IMR-90 (cell line): ENCODE results near the gene RPN2. TPM values are rescaled to one million over a fixed set of nuclear protein-coding genes. Genes with fewer than 3 reads are reported as not detected.

Experiments
- ATAC-seq: fragments of 200-7000 bp; cut with Tn5 transposase; 2 replicates; pipeline ENCODE4 v1.9.1; 2020; ENCODE audit warnings: low read depth, mild to moderate bottlenecking, moderate library complexity
- BruUV-seq: library from RNA; stranded (reverse); fragments of 400-500 nt; replicated peaks from 2 replicates; lab custom pipeline; 2021; lab: Mats Ljungman, UMichigan
- CTCF ChIA-PET: fragments of 300-600 bp; formaldehyde crosslinking; extraction: SDS; loops from one replicate; lab custom pipeline; 2021; ENCODE audit warnings: antibody characterized with exemption; lab: Yijun Ruan, JAX
- POLR2A ChIA-PET: fragments of 300-600 bp; sonication (Branson Sonifier 250); formaldehyde crosslinking; loops from one replicate; lab custom pipeline; 2022; ENCODE audit warnings: antibody characterized with exemption; ENCODE audit not compliant: unreplicated experiment; lab: Charles Lee
- DNase-seq: peaks from one replicate; pipeline ENCODE4 v3.0.0; 2013
- H2AFZ ChIP-seq: replicated peaks from 2 replicates; pipeline ENCODE3; 2013; ENCODE audit warnings: low read length, mild to moderate bottlenecking; ENCODE audit not compliant: poor library complexity
- H2AK5ac ChIP-seq: 2 replicates; pipeline ENCODE4 v1.6.1; 2013; ENCODE audit warnings: low read depth, low read length, inconsistent platforms
- H2AK9ac ChIP-seq: replicated peaks from 2 replicates; pipeline ENCODE3; 2013; ENCODE audit warnings: mild to moderate bottlenecking, low read depth, low read length, moderate library complexity; ENCODE audit not compliant: poor library complexity
- H2BK120ac ChIP-seq: 2 replicates; pipeline ENCODE4 v1.6.1; 2013; ENCODE audit warnings: low read depth, low read length, inconsistent platforms
- H2BK15ac ChIP-seq: 3 replicates; pipeline ENCODE4 v1.6.1; 2013; ENCODE audit warnings: low read depth, low read length, inconsistent platforms
- H2BK20ac ChIP-seq: 2 replicates; pipeline ENCODE4 v1.6.1; 2013; ENCODE audit warnings: low read depth, mild to moderate bottlenecking, inconsistent platforms, low read length, moderate library complexity
- H2BK5ac ChIP-seq: 2 replicates; pipeline ENCODE4 v1.6.1; 2013; ENCODE audit warnings: mild to moderate bottlenecking, low read depth, low read length, inconsistent platforms; ENCODE audit not compliant: poor library complexity, severe bottlenecking
- H3K14ac ChIP-seq: replicated peaks from 2 replicates; pipeline ENCODE4 v1.6.1; 2013; ENCODE audit warnings: low read depth, low read length, inconsistent platforms
- H3K18ac ChIP-seq: 2 replicates; pipeline ENCODE4 v1.6.1; 2013; ENCODE audit warnings: low read depth, low read length, control low read depth
- H3K23ac ChIP-seq: 2 replicates; pipeline ENCODE4 v1.6.1; 2013; ENCODE audit warnings: low read depth, low read length, inconsistent platforms
- H3K27ac ChIP-seq: 2 replicates; pipeline ENCODE4 v1.5.1; 2013; ENCODE audit warnings: mild to moderate bottlenecking, control low read depth, low read length; ENCODE audit not compliant: insufficient read depth
- H3K27me3 ChIP-seq: 2 replicates; pipeline ENCODE4 v1.6.1; 2013; ENCODE audit warnings: low read length; ENCODE audit not compliant: control insufficient read depth, insufficient read depth
- H3K36me3 ChIP-seq: 2 replicates; pipeline ENCODE4 v1.6.1; 2013; ENCODE audit warnings: low read length, mixed read lengths; ENCODE audit not compliant: control insufficient read depth, insufficient read depth
- H3K4ac ChIP-seq: 2 replicates; pipeline ENCODE4 v1.6.1; 2013; ENCODE audit warnings: low read depth, low read length, inconsistent platforms
- H3K4me1 ChIP-seq: 2 replicates; pipeline ENCODE4 v1.6.1; 2013; ENCODE audit warnings: low read length, mixed read lengths; ENCODE audit not compliant: control insufficient read depth, insufficient read depth
- H3K4me2 ChIP-seq: 2 replicates; pipeline ENCODE4 v1.6.1; 2013; ENCODE audit warnings: low read depth, mild to moderate bottlenecking, control low read depth, low read length, moderate library complexity
- H3K4me3 ChIP-seq: 2 replicates; pipeline ENCODE4 v1.5.1; 2013; ENCODE audit warnings: low read depth, mild to moderate bottlenecking, control low read depth, low read length, moderate library complexity; ENCODE audit not compliant: insufficient read depth
- H3K56ac ChIP-seq: 2 replicates; pipeline ENCODE4 v1.6.1; 2013; ENCODE audit warnings: low read length, inconsistent platforms; ENCODE audit not compliant: insufficient read depth; ENCODE audit errors: extremely low read depth
- H3K79me1 ChIP-seq, 2 experiments: 2 replicates each; pipeline ENCODE4 v1.6.1; 2013; ENCODE audit warnings: low read length in 2 of 2, inconsistent platforms in 1 of 2, low read depth in 1 of 2
- H3K9ac ChIP-seq: 2 replicates; pipeline ENCODE4 v1.6.1; 2013; ENCODE audit warnings: low read depth, low read length, control low read depth
- H3K9me1 ChIP-seq: 2 replicates; pipeline ENCODE4 v1.6.1; 2013; ENCODE audit warnings: low read length, inconsistent platforms; ENCODE audit not compliant: insufficient read depth
- H3K9me3 ChIP-seq: 2 replicates; pipeline ENCODE4 v1.6.1; 2013; ENCODE audit warnings: low read length; ENCODE audit not compliant: control insufficient read depth, insufficient read depth
- H4K20me1 ChIP-seq: 2 replicates; pipeline ENCODE4 v1.6.1; 2013; ENCODE audit warnings: low read length, inconsistent platforms; ENCODE audit not compliant: insufficient read depth
- H4K5ac ChIP-seq: 2 replicates; pipeline ENCODE4 v1.6.1; 2013; ENCODE audit warnings: mild to moderate bottlenecking, low read depth, low read length, control low read depth
- H4K8ac ChIP-seq, 2 experiments: 2 replicates each; pipeline ENCODE4 v1.6.1; 2013; ENCODE audit warnings: low read depth in 2 of 2, low read length in 2 of 2, control low read depth in 1 of 2, inconsistent platforms in 1 of 2
- H4K91ac ChIP-seq: 2 replicates; pipeline ENCODE4 v1.6.1; 2013; ENCODE audit warnings: low read depth, low read length, inconsistent platforms; ENCODE audit not compliant: insufficient read depth
- CHD1 ChIP-seq: IDR thresholded peaks from 2 replicates; pipeline ENCODE4 v1.6.1; 2012; ENCODE audit warnings: low read depth, low read length, improper control_type of control experiment
- FOS ChIP-seq: fragments of 150-350 bp; IDR thresholded peaks from 2 replicates; pipeline ENCODE4 v1.6.1; 2016; ENCODE audit warnings: low read depth, low read length
- MAFK ChIP-seq: IDR thresholded peaks from 2 replicates; pipeline ENCODE4 v1.6.1; 2012; ENCODE audit warnings: low read depth, low read length, improper control_type of control experiment
- MAZ ChIP-seq: IDR thresholded peaks from 2 replicates; pipeline ENCODE4 v1.6.1; 2012; ENCODE audit warnings: low read depth, mild to moderate bottlenecking, low read length, improper control_type of control experiment, moderate library complexity, borderline replicate concordance
- MXI1 ChIP-seq: IDR thresholded peaks from 2 replicates; pipeline ENCODE4 v1.6.1; 2012; ENCODE audit warnings: low read depth, mild to moderate bottlenecking, low read length, moderate library complexity, borderline replicate concordance
- NFE2L2 ChIP-seq: fragments of 150-350 bp; IDR thresholded peaks from 2 replicates; pipeline ENCODE4 v1.6.1; 2016; ENCODE audit warnings: low read depth, mild to moderate bottlenecking, low read length
- POLR2A ChIP-seq: IDR thresholded peaks from 2 replicates; pipeline ENCODE4 v1.6.1; 2012; ENCODE audit warnings: mild to moderate bottlenecking, low read depth, low read length
- RAD21 ChIP-seq: IDR thresholded peaks from 2 replicates; pipeline ENCODE4 v1.6.1; 2012; ENCODE audit warnings: low read length, improper control_type of control experiment
- RFX5 ChIP-seq: IDR thresholded peaks from 2 replicates; pipeline ENCODE4 v1.8.0; 2012; ENCODE audit warnings: low read depth, mild to moderate bottlenecking, low read length, moderate library complexity
- SMC3 ChIP-seq: fragments of 150-350 bp; IDR thresholded peaks from 2 replicates; pipeline ENCODE4 v1.6.1; 2016; ENCODE audit warnings: low read depth, mild to moderate bottlenecking, antibody characterized with exemption, low read length, moderate library complexity
- WGBS, 2 experiments: methylation state at CpG; one replicate each; pipeline versions ENCODE4 v1.1.5 to v1.1.7; 2013; ENCODE audit warnings: missing lambda C conversion rate in 2 of 2; ENCODE audit not compliant: insufficient read length in 1 of 2; ENCODE audit errors: extremely low coverage in 2 of 2; 5-methylcytosine and 5-hydroxymethylcytosine counted together
- dilution Hi-C: fragments of 300-500 bp; cut with HindIII; formaldehyde crosslinking; loops from one replicate; pipeline ENCODE4 v1.14.3; 2018; ENCODE audit warnings: low sequenced_read_pairs; ENCODE audit not compliant: unreplicated experiment
- in situ Hi-C: fragments of 300-500 bp; cut with MboI; formaldehyde crosslinking; loops from 3 replicates; pipeline ENCODE4 v1.14.3; 2019; ENCODE audit warnings: low sequenced_read_pairs, inconsistent platforms, mixed read lengths
- intact Hi-C: fragments of 100-400 bp; cut with micrococcal nuclease; formaldehyde crosslinking; loops from 2 replicates; pipeline ENCODE4 v1.10.0; 2022
- polyA plus RNA-seq, 3 experiments: library from polyadenylated mRNA; depleted of rRNA; stranded (reverse); fragments of >200 nt; gene quantifications; 2 replicates each; pipeline ENCODE4 v1.2.3, GENCODE V29; 2012; ENCODE audit warnings: low replicate concordance in 1 of 3
- total RNA-seq: library from RNA; depleted of rRNA; stranded (reverse); fragments of >200 nt; gene quantifications from 2 replicates; pipeline ENCODE4 v1.2.3, GENCODE V29; 2012
- TF ChIP-seq, protein P1 (sequence below): fragments of 150-350 bp; IDR thresholded peaks from 2 replicates; pipeline ENCODE4 v1.6.1; 2016; ENCODE audit warnings: low read depth, mild to moderate bottlenecking, low read length, moderate library complexity, borderline replicate concordance
- TF ChIP-seq, protein P2 (sequence below): conservative IDR thresholded peaks from 2 replicates; pipeline ENCODE4 v1.5.1; 2012; ENCODE audit warnings: mild to moderate bottlenecking, low read depth, low read length, improper control_type of control experiment

Gene RPN2
- total and polyA plus RNA-seq, 2 of the 4 experiments (the other 2 are of a cell fraction), result 305 to 481 TPM

DNA sequence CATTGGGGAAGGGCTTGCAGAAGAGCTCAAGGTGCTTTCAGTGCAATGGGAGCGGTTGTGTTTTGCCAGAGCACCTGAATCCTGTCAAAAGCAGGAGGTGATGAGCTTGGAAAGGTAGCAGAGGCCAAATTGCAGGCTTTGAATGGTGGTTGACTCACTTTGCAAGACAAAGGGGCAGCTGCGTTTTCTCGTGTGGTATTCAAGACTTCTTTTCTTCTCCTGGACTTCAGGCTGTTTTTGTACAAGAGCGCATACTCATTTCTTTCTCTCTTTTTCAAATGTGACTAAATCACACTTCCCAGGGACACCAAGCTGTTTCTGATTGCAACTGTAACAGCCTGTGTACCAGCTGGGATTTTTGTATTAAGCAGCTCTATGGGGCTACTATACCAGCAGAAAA lies 50.2 kb downstream of the RPN2 start:
- no peak overlapping the region for H3K14ac ChIP-seq
- no peak overlapping the region for H3K27ac ChIP-seq
- no peak overlapping the region for H4K91ac ChIP-seq
- WGBS, 2 experiments, result 100% methylated on average over 1 of the region's 4 CpGs; no CpG with 5 or more reads in 1 of the 2 experiments
- peaks cover 7 to 8% of the 10 kb centered on the region in 2 experiments; a peak in 3 of 4 replicates for H3K79me1 ChIP-seq
- H3K56ac ChIP-seq, result no peak overlapping the region
- no peak overlapping the region for H3K23ac ChIP-seq
- H3K9me1 ChIP-seq, result no peaks in the 10 kb centered on the region; the same call in 1 of the 2 replicates
- no peaks in the 10 kb centered on the region for H3K9me3 ChIP-seq
- no peak overlapping the region for H2BK20ac ChIP-seq
- no peak for TF ChIP-seq POLR2A
- no peak for TF ChIP-seq FOS
- no peak for TF ChIP-seq RFX5
- no peak for TF ChIP-seq SMC3
- no peak for TF ChIP-seq MXI1
- no peak for TF ChIP-seq MAFK
- no peak for TF ChIP-seq CHD1
- no peak for TF ChIP-seq RAD21
- TF ChIP-seq, protein P1, sequence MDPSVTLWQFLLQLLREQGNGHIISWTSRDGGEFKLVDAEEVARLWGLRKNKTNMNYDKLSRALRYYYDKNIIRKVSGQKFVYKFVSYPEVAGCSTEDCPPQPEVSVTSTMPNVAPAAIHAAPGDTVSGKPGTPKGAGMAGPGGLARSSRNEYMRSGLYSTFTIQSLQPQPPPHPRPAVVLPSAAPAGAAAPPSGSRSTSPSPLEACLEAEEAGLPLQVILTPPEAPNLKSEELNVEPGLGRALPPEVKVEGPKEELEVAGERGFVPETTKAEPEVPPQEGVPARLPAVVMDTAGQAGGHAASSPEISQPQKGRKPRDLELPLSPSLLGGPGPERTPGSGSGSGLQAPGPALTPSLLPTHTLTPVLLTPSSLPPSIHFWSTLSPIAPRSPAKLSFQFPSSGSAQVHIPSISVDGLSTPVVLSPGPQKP, result no peak
- TF ChIP-seq NFE2L2, result no peak
- TF ChIP-seq, protein P2, sequence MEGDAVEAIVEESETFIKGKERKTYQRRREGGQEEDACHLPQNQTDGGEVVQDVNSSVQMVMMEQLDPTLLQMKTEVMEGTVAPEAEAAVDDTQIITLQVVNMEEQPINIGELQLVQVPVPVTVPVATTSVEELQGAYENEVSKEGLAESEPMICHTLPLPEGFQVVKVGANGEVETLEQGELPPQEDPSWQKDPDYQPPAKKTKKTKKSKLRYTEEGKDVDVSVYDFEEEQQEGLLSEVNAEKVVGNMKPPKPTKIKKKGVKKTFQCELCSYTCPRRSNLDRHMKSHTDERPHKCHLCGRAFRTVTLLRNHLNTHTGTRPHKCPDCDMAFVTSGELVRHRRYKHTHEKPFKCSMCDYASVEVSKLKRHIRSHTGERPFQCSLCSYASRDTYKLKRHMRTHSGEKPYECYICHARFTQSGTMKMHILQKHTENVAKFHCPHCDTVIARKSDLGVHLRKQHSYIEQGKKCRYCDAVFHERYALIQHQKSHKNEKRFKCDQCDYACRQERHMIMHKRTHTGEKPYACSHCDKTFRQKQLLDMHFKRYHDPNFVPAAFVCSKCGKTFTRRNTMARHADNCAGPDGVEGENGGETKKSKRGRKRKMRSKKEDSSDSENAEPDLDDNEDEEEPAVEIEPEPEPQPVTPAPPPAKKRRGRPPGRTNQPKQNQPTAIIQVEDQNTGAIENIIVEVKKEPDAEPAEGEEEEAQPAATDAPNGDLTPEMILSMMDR, result no peak
- TF ChIP-seq MAZ, result no peak
- no peak overlapping the region for H3K4ac ChIP-seq
- dilution Hi-C loops (no loop called here), in situ Hi-C loops (no loop called here), intact Hi-C loops (no loop called here)
- no peak for ATAC-seq
- H2BK120ac ChIP-seq, result no peak overlapping the region
- no peak for DNase-seq
- no peaks in the 10 kb centered on the region for H3K27me3 ChIP-seq
- H3K18ac ChIP-seq, result no peak overlapping the region
- no peak overlapping the region for H2BK15ac ChIP-seq
- H3K4me3 ChIP-seq, result no peak overlapping the region
- no peak overlapping the region for H2AK9ac ChIP-seq
- POLR2A ChIA-PET, result no interaction called here
- no peak overlapping the region for H2AFZ ChIP-seq
- no peaks in the 10 kb centered on the region for H4K20me1 ChIP-seq
- no peak overlapping the region for H3K9ac ChIP-seq
- H2AK5ac ChIP-seq, result no peak overlapping the region
- CTCF ChIA-PET, result no interaction called here
- no peak overlapping the region for H3K4me2 ChIP-seq
- no peaks in the 10 kb centered on the region for H3K4me1 ChIP-seq
- H4K5ac ChIP-seq, result no peak overlapping the region
- H3K36me3 ChIP-seq, result peaks cover 70% of the 10 kb centered on the region
- BruUV-seq, result no TSS peak
- no peak overlapping the region for H2BK5ac ChIP-seq
- no peak overlapping the region for H4K8ac ChIP-seq
